HEK293 (cell line): Measurements from ENCODE around the gene ULBP2.
A peak's percentile ranks its signal among the peaks of the same experiment; 100 is the strongest.

Source experiments
- CTCF ChIP-seq: fragments of 450-650 bp; formaldehyde crosslinking; IDR thresholded peaks from 2 replicates; pipeline ENCODE4 v1.5.1; 2016; ENCODE audit warnings: missing biosample characterization, missing genetic modification characterization
- REPIN1 ChIP-seq: fragments of 450-650 bp; formaldehyde crosslinking; IDR thresholded peaks from 2 replicates; pipeline ENCODE4 v1.5.1; 2017; ENCODE audit warnings: missing biosample characterization, missing genetic modification characterization, low read depth
- ZBTB21 ChIP-seq: fragments of 450-650 bp; formaldehyde crosslinking; IDR thresholded peaks from 2 replicates; pipeline ENCODE4 v1.5.1; 2017; ENCODE audit warnings: missing biosample characterization, missing genetic modification characterization
- ZEB2 ChIP-seq: fragments of 450-650 bp; formaldehyde crosslinking; IDR thresholded peaks from 2 replicates; pipeline ENCODE4 v1.5.1; 2016; ENCODE audit warnings: missing biosample characterization, missing genetic modification characterization
- ZFP37 ChIP-seq: fragments of 450-650 bp; formaldehyde crosslinking; IDR thresholded peaks from 2 replicates; pipeline ENCODE4 v1.5.1; 2016; ENCODE audit warnings: missing biosample characterization, missing genetic modification characterization
- ZNF138 ChIP-seq: fragments of 450-650 bp; formaldehyde crosslinking; IDR thresholded peaks from 2 replicates; pipeline ENCODE4 v1.5.1; 2016; ENCODE audit warnings: missing biosample characterization, missing genetic modification characterization, borderline replicate concordance
- ZNF202 ChIP-seq: fragments of 450-650 bp; formaldehyde crosslinking; IDR thresholded peaks from 2 replicates; pipeline ENCODE4 v1.5.1; 2016; ENCODE audit warnings: missing biosample characterization, missing genetic modification characterization, borderline replicate concordance
- ZNF704 ChIP-seq: fragments of 450-650 bp; formaldehyde crosslinking; IDR thresholded peaks from 2 replicates; pipeline ENCODE4 v1.5.1; 2016; ENCODE audit warnings: missing biosample characterization, missing genetic modification characterization
- ZNF768 ChIP-seq: fragments of 450-650 bp; formaldehyde crosslinking; IDR thresholded peaks from 2 replicates; pipeline ENCODE4 v1.5.1; 2018; ENCODE audit warnings: missing biosample characterization, mild to moderate bottlenecking, missing genetic modification characterization
- ZSCAN5A ChIP-seq: fragments of 450-650 bp; formaldehyde crosslinking; IDR thresholded peaks from 2 replicates; pipeline ENCODE4 v1.5.1; 2016; ENCODE audit warnings: missing biosample characterization, missing genetic modification characterization
- TF ChIP-seq, protein P1 (sequence below): fragments of 450-650 bp; formaldehyde crosslinking; IDR thresholded peaks from 2 replicates; pipeline ENCODE4 v1.5.1; 2016; ENCODE audit warnings: missing biosample characterization, missing genetic modification characterization
- TF ChIP-seq, protein P2 (sequence below): fragments of 450-650 bp; formaldehyde crosslinking; IDR thresholded peaks from 2 replicates; pipeline ENCODE4 v1.5.1; 2016; ENCODE audit warnings: missing biosample characterization, missing genetic modification characterization

GRCh38 chr6:149895048-149895590 lies 46.7 kb upstream of the ULBP2 start:
- TF ChIP-seq ZSCAN5A (no peak), CTCF (0 out of 2 replicates have a peak, but pooled peaks have one; percentile 28), ZEB2 (tag by site-specific recombination) (no peak), REPIN1 (tag by site-specific recombination) (no peak), ZFP37 (tag by site-specific recombination) (no peak), ZBTB21 (no peak), ZNF768 (tag by site-specific recombination) (no peak), ZNF202 (tag by site-specific recombination) (no peak), ZNF138 (tag by site-specific recombination) (no peak), ZNF704 (no peak)
- TF ChIP-seq, protein P1, sequence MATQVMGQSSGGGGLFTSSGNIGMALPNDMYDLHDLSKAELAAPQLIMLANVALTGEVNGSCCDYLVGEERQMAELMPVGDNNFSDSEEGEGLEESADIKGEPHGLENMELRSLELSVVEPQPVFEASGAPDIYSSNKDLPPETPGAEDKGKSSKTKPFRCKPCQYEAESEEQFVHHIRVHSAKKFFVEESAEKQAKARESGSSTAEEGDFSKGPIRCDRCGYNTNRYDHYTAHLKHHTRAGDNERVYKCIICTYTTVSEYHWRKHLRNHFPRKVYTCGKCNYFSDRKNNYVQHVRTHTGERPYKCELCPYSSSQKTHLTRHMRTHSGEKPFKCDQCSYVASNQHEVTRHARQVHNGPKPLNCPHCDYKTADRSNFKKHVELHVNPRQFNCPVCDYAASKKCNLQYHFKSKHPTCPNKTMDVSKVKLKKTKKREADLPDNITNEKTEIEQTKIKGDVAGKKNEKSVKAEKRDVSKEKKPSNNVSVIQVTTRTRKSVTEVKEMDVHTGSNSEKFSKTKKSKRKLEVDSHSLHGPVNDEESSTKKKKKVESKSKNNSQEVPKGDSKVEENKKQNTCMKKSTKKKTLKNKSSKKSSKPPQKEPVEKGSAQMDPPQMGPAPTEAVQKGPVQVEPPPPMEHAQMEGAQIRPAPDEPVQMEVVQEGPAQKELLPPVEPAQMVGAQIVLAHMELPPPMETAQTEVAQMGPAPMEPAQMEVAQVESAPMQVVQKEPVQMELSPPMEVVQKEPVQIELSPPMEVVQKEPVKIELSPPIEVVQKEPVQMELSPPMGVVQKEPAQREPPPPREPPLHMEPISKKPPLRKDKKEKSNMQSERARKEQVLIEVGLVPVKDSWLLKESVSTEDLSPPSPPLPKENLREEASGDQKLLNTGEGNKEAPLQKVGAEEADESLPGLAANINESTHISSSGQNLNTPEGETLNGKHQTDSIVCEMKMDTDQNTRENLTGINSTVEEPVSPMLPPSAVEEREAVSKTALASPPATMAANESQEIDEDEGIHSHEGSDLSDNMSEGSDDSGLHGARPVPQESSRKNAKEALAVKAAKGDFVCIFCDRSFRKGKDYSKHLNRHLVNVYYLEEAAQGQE (tag by site-specific recombination) = no peak
- TF ChIP-seq, protein P2, sequence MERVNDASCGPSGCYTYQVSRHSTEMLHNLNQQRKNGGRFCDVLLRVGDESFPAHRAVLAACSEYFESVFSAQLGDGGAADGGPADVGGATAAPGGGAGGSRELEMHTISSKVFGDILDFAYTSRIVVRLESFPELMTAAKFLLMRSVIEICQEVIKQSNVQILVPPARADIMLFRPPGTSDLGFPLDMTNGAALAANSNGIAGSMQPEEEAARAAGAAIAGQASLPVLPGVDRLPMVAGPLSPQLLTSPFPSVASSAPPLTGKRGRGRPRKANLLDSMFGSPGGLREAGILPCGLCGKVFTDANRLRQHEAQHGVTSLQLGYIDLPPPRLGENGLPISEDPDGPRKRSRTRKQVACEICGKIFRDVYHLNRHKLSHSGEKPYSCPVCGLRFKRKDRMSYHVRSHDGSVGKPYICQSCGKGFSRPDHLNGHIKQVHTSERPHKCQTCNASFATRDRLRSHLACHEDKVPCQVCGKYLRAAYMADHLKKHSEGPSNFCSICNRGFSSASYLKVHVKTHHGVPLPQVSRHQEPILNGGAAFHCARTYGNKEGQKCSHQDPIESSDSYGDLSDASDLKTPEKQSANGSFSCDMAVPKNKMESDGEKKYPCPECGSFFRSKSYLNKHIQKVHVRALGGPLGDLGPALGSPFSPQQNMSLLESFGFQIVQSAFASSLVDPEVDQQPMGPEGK (tag by site-specific recombination) = no peak
